Activated CD8-positive, alpha-beta memory T cell treated with anti-CD3 and anti-CD28 coated beads, Interleukin-2, amount 50 U/mL, for 24 hours (primary cell): ENCODE results near the gene CALN1.
"Not testable (repeated sequence)": the region's sequence is repeated elsewhere in the genome, so short reads cannot be mapped to it uniquely, and the experiment has no call there.

Experiments used
- DNase-seq: peaks from one replicate; pipeline ENCODE4 v3.0.0-alpha.2; 2020; ENCODE audit errors: extremely low read depth

CALN1 gene

GRCh38 chr7:71984348-71984747 lies 427.8 kb downstream of the CALN1 start:
- no peak for DNase-seq

GRCh38 chr7:71982851-71983250 lies 429.3 kb downstream of the CALN1 start:
- DNase-seq = no peak

- no peak for DNase-seq
These were observed 435.5 kb downstream of the CALN1 start for GRCh38 chr7:71976645-71977044.

GRCh38 chr7:71974611-71975010 lies 437.5 kb downstream of the CALN1 start:
- no peak for DNase-seq

- DNase-seq = no peak
These were observed 439.6 kb downstream of the CALN1 start for GRCh38 chr7:71972534-71972933.

- no peak for DNase-seq
These were observed 441.4 kb downstream of the CALN1 start for GRCh38 chr7:71970725-71971124.

- no peak for DNase-seq
These were observed 449.5 kb downstream of the CALN1 start for GRCh38 chr7:71962636-71963035.

- no peak for DNase-seq
These were observed 450.9 kb downstream of the CALN1 start for GRCh38 chr7:71961283-71961682.

GRCh38 chr7:71942115-71942514 lies 470.0 kb downstream of the CALN1 start:
- DNase-seq = no peak

GRCh38 chr7:71937840-71938371 lies 474.2 kb downstream of the CALN1 start:
- DNase-seq = no peak

GRCh38 chr7:71935674-71936073 lies 476.5 kb downstream of the CALN1 start:
- no peak for DNase-seq

- no peak for DNase-seq
These were observed 478.7 kb downstream of the CALN1 start for GRCh38 chr7:71933426-71933825.

GRCh38 chr7:71925663-71926062 lies 486.5 kb downstream of the CALN1 start:
- no peak for DNase-seq

- DNase-seq = not testable (repeated sequence)
These were observed 497.9 kb downstream of the CALN1 start for GRCh38 chr7:71914204-71914603.

- no peak for DNase-seq
These were observed 499.7 kb downstream of the CALN1 start for GRCh38 chr7:71912476-71912875.

- no peak for DNase-seq
These were observed 501.1 kb downstream of the CALN1 start for GRCh38 chr7:71911051-71911450.

- no peak for DNase-seq
These were observed 506.3 kb downstream of the CALN1 start for GRCh38 chr7:71905821-71906220.

GRCh38 chr7:71904484-71904883 lies 507.7 kb downstream of the CALN1 start:
- DNase-seq = no peak

GRCh38 chr7:71900556-71900955 lies 511.6 kb downstream of the CALN1 start:
- no peak for DNase-seq

- no peak for DNase-seq
These were observed 515.6 kb downstream of the CALN1 start for GRCh38 chr7:71896535-71896934.

- DNase-seq = no peak
These were observed 526.1 kb downstream of the CALN1 start for GRCh38 chr7:71886046-71886445.

- no peak for DNase-seq
These were observed 526.7 kb downstream of the CALN1 start for GRCh38 chr7:71885487-71885886.

- no peak for DNase-seq
These were observed 528.7 kb downstream of the CALN1 start for GRCh38 chr7:71883415-71883814.

- no peak for DNase-seq
These were observed 540.7 kb downstream of the CALN1 start for GRCh38 chr7:71871446-71871845.

- DNase-seq = no peak
These were observed 541.3 kb downstream of the CALN1 start for GRCh38 chr7:71870812-71871211.
